ENCODE results near the gene OR3A3. TPM values are rescaled to one million over a fixed set of nuclear protein-coding genes. Genes with fewer than 3 reads are reported as not detected.
"Not testable (repeated sequence)": the region's sequence is repeated elsewhere in the genome, so short reads cannot be mapped to it uniquely, and the experiment has no call there.

The OR3A3 gene
- total and polyA plus RNA-seq, 12 donors, result not detected

DNA sequence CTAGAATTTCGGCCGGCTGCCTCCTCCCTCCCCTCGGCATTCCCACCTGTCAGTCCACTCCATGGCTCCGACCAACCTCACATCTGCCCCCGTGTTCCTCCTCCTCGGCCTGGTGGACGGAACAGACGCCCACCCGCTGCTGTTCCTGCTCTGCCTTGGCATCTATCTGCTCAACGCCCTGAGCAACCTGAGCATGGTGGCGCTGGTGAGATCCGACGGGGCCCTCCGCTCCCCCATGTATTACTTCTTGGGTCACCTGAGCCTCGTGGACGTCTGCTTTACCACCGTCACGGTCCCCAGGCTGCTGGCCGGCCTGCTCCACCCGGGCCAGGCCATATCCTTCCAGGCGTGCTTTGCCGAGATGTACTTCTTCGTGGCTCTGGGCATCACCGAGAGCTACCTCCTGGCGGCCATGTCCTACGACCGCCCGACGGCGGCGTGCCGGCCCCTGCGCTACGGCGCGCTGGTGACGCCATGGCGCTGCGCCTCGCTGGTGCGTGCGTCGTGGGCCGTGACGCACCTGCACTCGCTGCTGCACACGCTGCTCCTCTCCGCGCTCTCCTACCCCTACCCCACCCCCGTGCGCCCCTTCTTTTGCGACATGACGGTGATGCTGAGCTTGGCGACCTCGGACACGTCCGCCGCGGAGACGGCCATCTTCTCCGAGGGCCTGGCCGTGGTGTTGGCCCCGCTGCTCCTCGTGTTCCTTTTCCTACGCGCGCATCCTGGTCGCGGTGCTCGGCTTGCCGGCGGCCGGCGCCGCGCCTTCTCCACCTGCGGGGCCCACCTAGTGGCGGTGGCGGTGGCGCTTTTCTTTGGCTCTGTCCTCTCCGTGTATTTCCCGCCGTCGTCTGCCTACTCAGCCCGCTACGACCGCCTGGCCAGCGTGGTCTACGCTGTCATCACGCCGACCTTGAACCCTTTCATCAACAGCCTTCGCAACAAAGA lies 25.0 kb upstream of the OR3A3 start, which contains the start of gene OR3A2:
OR3A2 (minus strand) TSS at position 440 of the 948 bp plus-strand sequence.
- no peaks in the 10 kb centered on the region for H3K4me1 ChIP-seq
- 24 to 26% methylated on average over 92 of the region's 92 CpGs for WGBS, 2 donors
- H3K27ac ChIP-seq, result no peak within 1 kb of the TSS
- peaks cover 0 to 8% (median 0%) of the 10 kb centered on the region in 11 donors for H3K9me3 ChIP-seq
- H3K4me3 ChIP-seq, result peak within 1 kb of the TSS in 4 of 10 donors; percentile 3 to 43 (median 12)
- ATAC-seq (no peak), DNase-seq (no peak)
- TF ChIP-seq, protein P1, sequence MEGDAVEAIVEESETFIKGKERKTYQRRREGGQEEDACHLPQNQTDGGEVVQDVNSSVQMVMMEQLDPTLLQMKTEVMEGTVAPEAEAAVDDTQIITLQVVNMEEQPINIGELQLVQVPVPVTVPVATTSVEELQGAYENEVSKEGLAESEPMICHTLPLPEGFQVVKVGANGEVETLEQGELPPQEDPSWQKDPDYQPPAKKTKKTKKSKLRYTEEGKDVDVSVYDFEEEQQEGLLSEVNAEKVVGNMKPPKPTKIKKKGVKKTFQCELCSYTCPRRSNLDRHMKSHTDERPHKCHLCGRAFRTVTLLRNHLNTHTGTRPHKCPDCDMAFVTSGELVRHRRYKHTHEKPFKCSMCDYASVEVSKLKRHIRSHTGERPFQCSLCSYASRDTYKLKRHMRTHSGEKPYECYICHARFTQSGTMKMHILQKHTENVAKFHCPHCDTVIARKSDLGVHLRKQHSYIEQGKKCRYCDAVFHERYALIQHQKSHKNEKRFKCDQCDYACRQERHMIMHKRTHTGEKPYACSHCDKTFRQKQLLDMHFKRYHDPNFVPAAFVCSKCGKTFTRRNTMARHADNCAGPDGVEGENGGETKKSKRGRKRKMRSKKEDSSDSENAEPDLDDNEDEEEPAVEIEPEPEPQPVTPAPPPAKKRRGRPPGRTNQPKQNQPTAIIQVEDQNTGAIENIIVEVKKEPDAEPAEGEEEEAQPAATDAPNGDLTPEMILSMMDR (IDR thresholded peaks at IDR 0.05), result no peak
- intact Hi-C loops (cut with DNase I), result no loop called here
- H3K27me3 ChIP-seq, result peaks cover 0 to 53% (median 36%) of the 10 kb centered on the region in 7 donors
- H3K36me3 ChIP-seq, result no peaks in the 10 kb centered on the region

DNA sequence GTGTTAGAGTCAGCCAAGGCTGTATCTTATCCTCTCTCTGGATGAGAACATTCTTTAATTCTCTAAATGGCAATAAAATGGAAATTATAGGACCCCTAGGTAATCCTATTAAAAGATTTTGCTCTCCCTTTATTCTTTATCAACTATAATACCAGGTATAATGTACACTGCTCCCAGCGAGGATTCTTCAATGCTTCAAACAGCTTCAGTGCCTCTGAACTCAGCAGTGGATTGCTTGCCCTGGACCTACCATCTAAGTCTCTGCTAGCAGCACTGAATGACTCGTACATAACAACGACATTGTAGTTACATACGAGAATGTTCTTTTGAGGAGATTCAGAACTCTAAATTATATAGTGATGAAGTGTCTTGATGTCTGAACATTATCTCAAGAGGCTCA lies 21.4 kb upstream of the OR3A3 start:
- no peaks in the 10 kb centered on the region for H3K4me1 ChIP-seq
- DNase-seq, result no peak
- H3K27me3 ChIP-seq, result peaks cover 0 to 46% (median 30%) of the 10 kb centered on the region in 7 donors
- H3K4me3 ChIP-seq, result no peak overlapping the region
- no peak for ATAC-seq
- intact Hi-C loops (cut with DNase I), result no loop called here
- TF ChIP-seq, protein P1 (IDR thresholded peaks at IDR 0.05), result no peak
- H3K36me3 ChIP-seq, result no peaks in the 10 kb centered on the region
- 65 to 66% methylated on average over 4 of the region's 4 CpGs for WGBS, 2 donors
- H3K9me3 ChIP-seq, result peaks cover 0 to 13% (median 0%) of the 10 kb centered on the region in 11 donors
- no peak overlapping the region for H3K27ac ChIP-seq

DNA sequence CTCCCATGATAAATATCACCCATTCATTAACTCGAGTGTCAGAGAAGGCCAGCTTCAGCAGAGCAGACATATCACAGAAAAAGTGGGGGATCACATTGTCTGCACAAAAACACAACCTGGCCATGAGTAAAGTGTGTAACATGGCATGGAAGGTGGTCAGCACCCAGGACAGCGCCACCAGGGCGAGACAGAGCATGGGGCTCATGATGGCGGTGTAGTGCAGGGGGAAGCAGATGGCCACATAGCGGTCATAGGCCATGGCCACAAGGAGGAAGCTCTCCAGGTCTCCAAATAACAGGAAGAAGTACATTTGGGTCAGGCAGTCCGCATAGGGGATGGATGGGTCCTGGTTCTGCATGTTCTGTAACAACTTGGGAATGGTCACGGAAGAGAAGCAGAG lies 13.4 kb upstream of the OR3A3 start:
- H3K27ac ChIP-seq; H3K4me3 ChIP-seq; H3K9me3 ChIP-seq; DNase-seq; intact Hi-C loops (cut with DNase I); H3K4me1 ChIP-seq; ATAC-seq; H3K36me3 ChIP-seq: not testable (repeated sequence)
- H3K27me3 ChIP-seq, result peaks cover 0 to 22% (median 0%) of the 10 kb centered on the region in 7 donors
- 41 to 47% methylated on average over 7 of the region's 7 CpGs for WGBS, 2 donors

DNA sequence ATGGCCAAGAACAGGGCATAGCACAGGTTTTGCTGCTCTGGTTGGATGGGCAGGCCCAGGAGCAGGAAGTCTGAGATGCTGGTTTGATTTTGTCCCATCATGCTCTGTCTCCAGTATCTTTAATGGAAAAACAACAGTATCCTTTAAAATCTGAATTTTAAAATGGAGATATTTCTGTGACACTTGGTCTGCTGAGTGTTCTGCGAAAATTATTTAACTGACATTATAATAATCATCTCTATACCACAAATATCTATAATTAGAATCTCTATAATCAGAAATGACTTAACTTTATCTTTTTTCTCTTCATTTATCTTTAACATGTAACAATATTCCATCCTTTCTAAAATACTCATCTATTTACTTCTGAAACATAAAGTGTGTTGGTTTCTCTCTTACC lies 12.9 kb upstream of the OR3A3 start, which contains the start of gene OR1E1:
OR1E1 (minus strand) TSS at position 101 of the 400 bp plus-strand sequence; CDS start at position 101, 0 bp downstream.
- no peak within 1 kb of the TSS for H3K27ac ChIP-seq
- no peaks in the 10 kb centered on the region for H3K9me3 ChIP-seq
- ATAC-seq (no peak), DNase-seq (no peak)
- peaks cover 0 to 22% (median 0%) of the 10 kb centered on the region in 7 donors for H3K27me3 ChIP-seq
- intact Hi-C loops (cut with DNase I), result no loop called here
- H3K4me1 ChIP-seq, result no peaks in the 10 kb centered on the region
- no peak within 1 kb of the TSS for H3K4me3 ChIP-seq
- WGBS, 2 donors, result 80 to 89% methylated on average over 1 of the region's 1 CpG
- TF ChIP-seq, protein P1 (IDR thresholded peaks at IDR 0.05), result no peak
- no peaks in the 10 kb centered on the region for H3K36me3 ChIP-seq

All from heart right ventricle (tissue), 16 donors.